ENCODE data around the gene RBBP7. TPM values are rescaled to one million over a fixed set of nuclear protein-coding genes. Genes with fewer than 3 reads are reported as not detected.

RBBP7 gene
- total and polyA plus RNA-seq, 2 of the 13 experiments (the other 11 are each of a cell fraction or from before 2014, with no cell fraction given): 89.5 to 145 TPM

DNA sequence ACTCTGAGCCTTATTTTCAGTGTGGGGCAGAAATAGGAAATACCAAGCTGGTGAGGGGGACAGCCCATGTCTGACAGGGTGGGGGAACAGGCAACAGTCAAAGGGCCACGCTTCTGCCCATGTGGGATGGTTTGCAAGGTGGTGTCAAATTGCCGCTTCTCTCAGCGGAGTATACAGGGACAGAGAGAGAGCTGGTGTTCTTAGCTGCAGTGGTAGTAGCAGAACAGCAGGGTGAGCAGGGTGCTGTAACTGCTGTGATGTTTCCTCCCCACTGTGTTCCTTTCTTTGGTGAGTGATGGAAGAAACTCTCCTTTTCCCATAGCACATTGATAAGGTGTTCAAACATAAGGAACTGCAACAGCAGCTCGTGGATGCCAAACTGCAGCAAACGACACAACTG is 37.9 kb downstream of the RBBP7 start:
- Histone ChIP-seq H3K4me3 (replicated peaks in 1 of 3; ENCODE audit: insufficient read depth in 1 of 3, low read depth in 2 of 3, low read length in 3 of 3) (no peak overlapping the region), H3K9me3 (ENCODE audit: low read length) (no peaks in the 10 kb centered on the region), H3K36me3 (replicated peaks in 1 of 2; ENCODE audit: control insufficient read depth in 1 of 2, insufficient read depth in 2 of 2, low read length in 2 of 2) (peaks cover 5 to 42% of the 10 kb centered on the region in 2 experiments), H3K9ac (ENCODE audit: insufficient read depth, low read depth, low read length) (no peak overlapping the region), H3K27ac (ENCODE audit: extremely low read length, insufficient read depth, low read length) (no peak overlapping the region), H3K79me2 (ENCODE audit: insufficient read depth, low read length) (no peaks in the 10 kb centered on the region), H3K4me1 (ENCODE audit: insufficient read depth, low read length) (no peaks in the 10 kb centered on the region), H2AFZ (ENCODE audit: low read length) (no peak overlapping the region), H4K20me1 (ENCODE audit: insufficient read depth, low read length) (no peaks in the 10 kb centered on the region), H3K4me2 (ENCODE audit: low read depth, low read length) (no peak overlapping the region), H3K27me3 (ENCODE audit: control insufficient read depth in 1 of 2, insufficient read depth in 2 of 2, low read length in 2 of 2) (no peaks in the 10 kb centered on the region)
- POLR2A ChIA-PET: no interaction called here
- ATAC-seq (no peak), FAIRE-seq (no peak), DNase-seq (ENCODE audit: low spot score) (no peak)
- WGBS (ENCODE audit: low lambda C conversion rate): 100% methylated on average over 5 of the region's 5 CpGs
- intact Hi-C loops (cut with micrococcal nuclease; ENCODE audit: unreplicated experiment): no loop called here
- in situ Hi-C loops (cut with HindIII; ENCODE audit: extremely low pct_ligation_motif_present, low pct_unique_long_range_greater_than_20kb): no loop called here
- CTCF ChIA-PET (ENCODE audit: low intra/inter-chr PET ratio, low total read pairs): no interaction called here
- TF ChIP-seq TP53 (CRISPR knock-in tag; conservative IDR thresholded peaks at IDR 0.05): no peak
- no peak for TF ChIP-seq RAD21 (CRISPR knock-in tag; IDR thresholded peaks at IDR 0.05)
- no peak for TF ChIP-seq TIGD3 (CRISPR knock-in tag; IDR thresholded peaks at IDR 0.05; ENCODE audit: borderline replicate concordance)
- TF ChIP-seq HDAC6 (IDR thresholded peaks at IDR 0.05; ENCODE audit: low read depth, low read length): no peak
- TF ChIP-seq, protein P1, sequence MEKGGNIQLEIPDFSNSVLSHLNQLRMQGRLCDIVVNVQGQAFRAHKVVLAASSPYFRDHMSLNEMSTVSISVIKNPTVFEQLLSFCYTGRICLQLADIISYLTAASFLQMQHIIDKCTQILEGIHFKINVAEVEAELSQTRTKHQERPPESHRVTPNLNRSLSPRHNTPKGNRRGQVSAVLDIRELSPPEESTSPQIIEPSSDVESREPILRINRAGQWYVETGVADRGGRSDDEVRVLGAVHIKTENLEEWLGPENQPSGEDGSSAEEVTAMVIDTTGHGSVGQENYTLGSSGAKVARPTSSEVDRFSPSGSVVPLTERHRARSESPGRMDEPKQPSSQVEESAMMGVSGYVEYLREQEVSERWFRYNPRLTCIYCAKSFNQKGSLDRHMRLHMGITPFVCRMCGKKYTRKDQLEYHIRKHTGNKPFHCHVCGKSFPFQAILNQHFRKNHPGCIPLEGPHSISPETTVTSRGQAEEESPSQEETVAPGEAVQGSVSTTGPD (CRISPR knock-in tag; IDR thresholded peaks at IDR 0.05): no peak
- no peak for TF ChIP-seq KLF16 (CRISPR knock-in tag; IDR thresholded peaks at IDR 0.05)
- BruUV-seq (replicated peaks): no TSS peak

Measured in HepG2 (cell line).